GM19099 (cell line): ENCODE results near the gene PEX26.

Experiments
- POLR2A ChIP-seq: IDR thresholded peaks from 3 replicates; pipeline ENCODE4 v1.6.1; 2011; ENCODE audit warnings: low read depth; ENCODE audit not compliant: insufficient read length; ENCODE audit errors: extremely low read depth

The PEX26 gene

DNA sequence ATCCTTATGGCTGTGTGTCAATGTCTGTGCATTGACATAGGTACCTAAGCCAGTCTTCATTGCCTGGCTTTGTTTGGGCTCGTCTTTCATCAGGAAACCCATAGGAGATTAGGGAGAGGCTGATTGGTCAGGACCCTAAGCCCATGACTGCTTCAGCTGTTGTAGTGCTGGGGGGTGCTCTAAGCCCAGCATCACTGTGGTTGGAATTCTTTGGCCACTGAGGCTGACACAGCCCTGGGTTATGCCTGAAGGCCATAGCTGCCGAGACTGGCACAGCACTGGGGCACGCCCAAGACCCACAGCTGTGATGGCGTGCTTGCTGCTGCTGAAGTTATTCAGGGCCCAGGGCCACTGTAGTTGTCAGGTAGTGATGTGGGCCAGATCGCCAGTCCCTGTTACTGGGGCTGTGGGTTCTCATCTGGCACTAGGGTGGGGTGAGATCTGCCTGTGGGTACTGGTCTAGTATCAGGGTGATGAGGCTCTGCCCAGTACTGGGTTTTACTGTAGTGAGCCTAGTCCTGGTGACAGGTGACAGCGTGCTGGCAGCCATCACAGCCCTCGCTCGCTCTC lies 77.1 kb downstream of the PEX26 start:
- no peak for TF ChIP-seq POLR2A
